HFF-Myc (cell line): Measurements from ENCODE around the gene ME3.

Experiments used
- DNase-seq: peaks from one replicate; pipeline ENCODE4 v3.0.0-alpha.2; 2011; ENCODE audit warnings: low read depth; ENCODE audit errors: extremely low read depth
- H3K4me3 ChIP-seq: replicated peaks from 2 replicates; pipeline ENCODE4 v1.5.1; 2011; ENCODE audit warnings: low read depth, mild to moderate bottlenecking, control low read depth, low read length
- TF ChIP-seq, protein P1 (sequence below): IDR thresholded peaks from 2 replicates; pipeline ENCODE4 v1.5.1; 2012; ENCODE audit warnings: mild to moderate bottlenecking, low read depth, low read length, control low read depth; ENCODE audit errors: missing control alignments

Gene ME3

GRCh38 chr11:86459682-86460460 is 212.5 kb downstream of the ME3 start:
- TF ChIP-seq, protein P1, sequence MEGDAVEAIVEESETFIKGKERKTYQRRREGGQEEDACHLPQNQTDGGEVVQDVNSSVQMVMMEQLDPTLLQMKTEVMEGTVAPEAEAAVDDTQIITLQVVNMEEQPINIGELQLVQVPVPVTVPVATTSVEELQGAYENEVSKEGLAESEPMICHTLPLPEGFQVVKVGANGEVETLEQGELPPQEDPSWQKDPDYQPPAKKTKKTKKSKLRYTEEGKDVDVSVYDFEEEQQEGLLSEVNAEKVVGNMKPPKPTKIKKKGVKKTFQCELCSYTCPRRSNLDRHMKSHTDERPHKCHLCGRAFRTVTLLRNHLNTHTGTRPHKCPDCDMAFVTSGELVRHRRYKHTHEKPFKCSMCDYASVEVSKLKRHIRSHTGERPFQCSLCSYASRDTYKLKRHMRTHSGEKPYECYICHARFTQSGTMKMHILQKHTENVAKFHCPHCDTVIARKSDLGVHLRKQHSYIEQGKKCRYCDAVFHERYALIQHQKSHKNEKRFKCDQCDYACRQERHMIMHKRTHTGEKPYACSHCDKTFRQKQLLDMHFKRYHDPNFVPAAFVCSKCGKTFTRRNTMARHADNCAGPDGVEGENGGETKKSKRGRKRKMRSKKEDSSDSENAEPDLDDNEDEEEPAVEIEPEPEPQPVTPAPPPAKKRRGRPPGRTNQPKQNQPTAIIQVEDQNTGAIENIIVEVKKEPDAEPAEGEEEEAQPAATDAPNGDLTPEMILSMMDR: no peak
- no peak overlapping the region for H3K4me3 ChIP-seq
- DNase-seq: peak; percentile 71

- DNase-seq: no peak
- TF ChIP-seq, protein P1: no peak
- no peak overlapping the region for H3K4me3 ChIP-seq
Measured at GRCh38 chr11:86459002-86459385, 213.4 kb downstream of the ME3 start.

GRCh38 chr11:86458294-86459001 is 214.0 kb downstream of the ME3 start:
- no peak for DNase-seq
- no peak overlapping the region for H3K4me3 ChIP-seq
- TF ChIP-seq, protein P1: no peak

- peak; percentile 69 for DNase-seq
- TF ChIP-seq, protein P1: peak; percentile 85
- H3K4me3 ChIP-seq: no peak overlapping the region
Measured at GRCh38 chr11:86456075-86456939, 216.1 kb downstream of the ME3 start.

DNA sequence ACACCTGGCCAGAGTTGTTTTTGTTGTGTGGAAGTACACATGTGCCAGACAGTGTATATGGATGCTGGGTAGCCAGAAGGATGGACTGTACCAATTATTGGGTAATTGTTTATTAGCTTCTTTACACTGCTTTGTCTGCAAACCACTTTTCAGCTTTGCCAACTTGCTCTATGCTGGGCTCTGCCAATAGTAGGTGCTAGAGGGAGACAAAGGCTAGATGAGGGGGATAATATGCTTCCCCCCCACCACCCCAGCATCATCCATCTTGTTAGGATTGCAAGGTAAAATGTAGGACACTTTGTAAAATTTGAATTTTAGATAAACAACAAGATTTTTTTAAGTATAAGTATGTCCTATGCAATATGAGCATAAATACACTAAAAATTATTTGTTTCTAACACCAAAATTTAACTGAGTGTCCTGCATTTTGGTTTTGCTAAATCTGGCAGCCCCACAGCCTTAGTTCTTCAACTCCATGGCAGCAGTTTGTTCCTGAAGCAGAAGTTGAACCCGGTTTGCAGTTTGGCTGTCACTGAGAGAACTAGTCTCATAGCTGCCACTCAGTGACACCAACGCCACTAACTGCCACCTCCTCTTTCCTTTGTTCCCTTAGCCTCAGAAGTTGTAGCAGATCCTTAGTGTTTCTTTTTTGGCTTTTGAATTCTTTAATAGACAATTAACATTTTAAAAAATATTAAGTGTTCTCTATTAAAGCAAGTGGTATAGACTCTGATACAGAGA is 219.0 kb downstream of the ME3 start:
- no peak for DNase-seq
- TF ChIP-seq, protein P1: peak; percentile 12
- H3K4me3 ChIP-seq: no peak overlapping the region

DNA sequence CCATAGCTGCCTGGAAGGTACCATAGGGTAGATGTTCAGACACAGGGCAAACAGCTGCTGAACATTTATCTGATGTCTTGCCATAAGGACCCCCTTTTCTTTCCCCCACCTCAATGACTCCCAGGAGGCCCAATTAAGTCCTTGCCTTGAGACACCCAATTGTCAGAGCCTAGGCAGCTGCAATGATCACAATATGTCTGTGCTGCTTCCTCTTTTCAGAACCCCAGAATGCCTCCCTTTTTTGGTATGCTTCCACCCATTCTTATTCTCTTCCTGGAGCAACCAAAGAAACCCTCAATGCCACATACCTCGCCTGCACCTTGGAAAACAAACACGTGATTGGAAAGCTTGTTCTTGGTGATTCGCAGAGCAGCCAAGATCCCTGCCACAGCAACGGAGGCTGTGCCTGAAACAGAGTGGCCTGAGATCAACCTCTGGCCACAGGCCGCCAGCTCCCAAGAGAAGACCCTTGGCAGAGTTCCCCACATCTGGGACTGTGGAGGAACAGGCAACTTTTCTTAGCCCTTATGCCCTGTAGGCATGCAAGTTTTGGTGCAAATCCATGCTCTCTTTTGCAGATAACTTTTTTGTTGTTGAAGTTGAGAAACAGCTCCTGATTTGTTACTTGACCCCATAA is 222.3 kb downstream of the ME3 start:
- H3K4me3 ChIP-seq: no peak overlapping the region
- DNase-seq: no peak
- TF ChIP-seq, protein P1: no peak
